SK-N-MC (cell line): ENCODE data around the gene POMT2.

Experiments
- EZH2 ChIP-seq: fragments of 200-600 bp; sonication (generic); IDR thresholded peaks from one replicate; pipeline ENCODE4 v1.6.1; 2017; ENCODE audit warnings: antibody characterized with exemption
- FOXP2 ChIP-seq: optimal IDR thresholded peaks from 2 replicates; pipeline ENCODE3; 2011; ENCODE audit warnings: mild to moderate bottlenecking, moderate library complexity; ENCODE audit not compliant: insufficient read depth; ENCODE audit errors: extremely low read length, control extremely low read depth
- POLR2AphosphoS5 ChIP-seq: IDR thresholded peaks from 2 replicates; pipeline ENCODE4 v1.6.1; 2012; ENCODE audit warnings: mild to moderate bottlenecking, low read depth, low read length, borderline replicate concordance

- no peak for TF ChIP-seq POLR2AphosphoS5
- TF ChIP-seq EZH2, result no peak
- TF ChIP-seq FOXP2, result no peak
Measured at GRCh38 chr14:77273796-77274195, 46.9 kb downstream of the POMT2 start.
